ENCODE results near the gene SLC26A8. TPM values are rescaled to one million over a fixed set of nuclear protein-coding genes. Genes with fewer than 3 reads are reported as not detected.

The SLC26A8 gene
- total and polyA plus RNA-seq, 2 of the 13 experiments (the other 11 are each of a cell fraction or from before 2014, with no cell fraction given) = 0.46 TPM; not detected in 1

- TF ChIP-seq ARID3A (IDR thresholded peaks at IDR 0.05; ENCODE audit: low read depth, low read length) = no peak
- no peak for TF ChIP-seq ZBTB14 (CRISPR knock-in tag; IDR thresholded peaks at IDR 0.05)
- TF ChIP-seq MXD4 (CRISPR knock-in tag; IDR thresholded peaks at IDR 0.05) = no peak
- no peak for TF ChIP-seq AGO2 (optimal IDR thresholded peaks at IDR 0.05; ENCODE audit: low read depth, low read length)
- no peak for TF ChIP-seq CREM (IDR thresholded peaks at IDR 0.05)
- TF ChIP-seq CREM (CRISPR knock-in tag; IDR thresholded peaks at IDR 0.05) = no peak
- TF ChIP-seq HNF1B (CRISPR knock-in tag; IDR thresholded peaks at IDR 0.05) = no peak
- no peak for TF ChIP-seq KDM1A (CRISPR knock-in tag; IDR thresholded peaks at IDR 0.05)
Measured at GRCh38 chr6:36023996-36024795, at the start of gene SLC26A8 (continued).
